Osteoblast (primary cell): ENCODE measurements around the gene PPP1R18. TPM values are rescaled to one million over a fixed set of nuclear protein-coding genes. Genes with fewer than 3 reads are reported as not detected.

Experiments
- DNase-seq: peaks from one replicate; pipeline ENCODE4 v3.0.0; 2011; ENCODE audit warnings: low spot score, mixed read lengths; ENCODE audit not compliant: insufficient read length; ENCODE audit errors: missing footprints
- H2AFZ ChIP-seq: 2 replicates; pipeline ENCODE4 v1.6.0; 2011; ENCODE audit warnings: mild to moderate bottlenecking, low read length
- H3K27ac ChIP-seq: 2 replicates; pipeline ENCODE4 v1.5.1; 2011; ENCODE audit warnings: mild to moderate bottlenecking, low read depth, low read length, moderate library complexity
- H3K27me3 ChIP-seq: 2 replicates; pipeline ENCODE4 v1.6.0; 2012; ENCODE audit warnings: mild to moderate bottlenecking, control low read depth, inconsistent platforms, low read length, moderate library complexity; ENCODE audit not compliant: insufficient read depth
- H3K36me3 ChIP-seq: 2 replicates; pipeline ENCODE4 v1.5.1; 2011; ENCODE audit warnings: mild to moderate bottlenecking, low read length, control low read depth, moderate library complexity; ENCODE audit not compliant: insufficient read depth
- H3K4me1 ChIP-seq: 2 replicates; pipeline ENCODE4 v1.5.1; 2011; ENCODE audit warnings: mild to moderate bottlenecking, low read length, control low read depth, moderate library complexity; ENCODE audit not compliant: insufficient read depth
- H3K4me2 ChIP-seq: 2 replicates; pipeline ENCODE4 v1.6.0; 2011; ENCODE audit warnings: mild to moderate bottlenecking, low read length; ENCODE audit not compliant: insufficient read depth
- H3K4me3 ChIP-seq: fragments of 200-600 bp; sonication (generic); 3 replicates; pipeline ENCODE4 v1.5.1; 2012; ENCODE audit warnings: mild to moderate bottlenecking, low read length, inconsistent platforms; ENCODE audit not compliant: insufficient read depth
- H3K79me2 ChIP-seq: 2 replicates; pipeline ENCODE4 v1.6.0; 2012; ENCODE audit warnings: mild to moderate bottlenecking, low read length, control low read depth, inconsistent platforms; ENCODE audit not compliant: insufficient read depth
- H3K9me3 ChIP-seq: 2 replicates; pipeline ENCODE4 v1.5.1; 2011; ENCODE audit warnings: low read depth, low read length, control low read depth
- H4K20me1 ChIP-seq: 2 replicates; pipeline ENCODE4 v1.6.0; 2012; ENCODE audit warnings: mild to moderate bottlenecking, low read length, control low read depth; ENCODE audit not compliant: insufficient read depth
- total RNA-seq: library from RNA; depleted of rRNA; stranded (reverse); fragments of >200 nt; gene quantifications from 2 replicates; pipeline ENCODE4 v1.2.3, GENCODE V29; 2012
- TF ChIP-seq, protein P1 (sequence below): IDR thresholded peaks from 2 replicates; pipeline ENCODE4 v1.5.1; 2011; ENCODE audit warnings: mild to moderate bottlenecking, low read depth, low read length, moderate library complexity; ENCODE audit errors: extremely low read depth

Gene PPP1R18
- total RNA-seq, 1 donor, result 62.6 TPM

- H3K79me2 ChIP-seq, result peaks cover 80% of the 10 kb centered on the region
- TF ChIP-seq, protein P1, sequence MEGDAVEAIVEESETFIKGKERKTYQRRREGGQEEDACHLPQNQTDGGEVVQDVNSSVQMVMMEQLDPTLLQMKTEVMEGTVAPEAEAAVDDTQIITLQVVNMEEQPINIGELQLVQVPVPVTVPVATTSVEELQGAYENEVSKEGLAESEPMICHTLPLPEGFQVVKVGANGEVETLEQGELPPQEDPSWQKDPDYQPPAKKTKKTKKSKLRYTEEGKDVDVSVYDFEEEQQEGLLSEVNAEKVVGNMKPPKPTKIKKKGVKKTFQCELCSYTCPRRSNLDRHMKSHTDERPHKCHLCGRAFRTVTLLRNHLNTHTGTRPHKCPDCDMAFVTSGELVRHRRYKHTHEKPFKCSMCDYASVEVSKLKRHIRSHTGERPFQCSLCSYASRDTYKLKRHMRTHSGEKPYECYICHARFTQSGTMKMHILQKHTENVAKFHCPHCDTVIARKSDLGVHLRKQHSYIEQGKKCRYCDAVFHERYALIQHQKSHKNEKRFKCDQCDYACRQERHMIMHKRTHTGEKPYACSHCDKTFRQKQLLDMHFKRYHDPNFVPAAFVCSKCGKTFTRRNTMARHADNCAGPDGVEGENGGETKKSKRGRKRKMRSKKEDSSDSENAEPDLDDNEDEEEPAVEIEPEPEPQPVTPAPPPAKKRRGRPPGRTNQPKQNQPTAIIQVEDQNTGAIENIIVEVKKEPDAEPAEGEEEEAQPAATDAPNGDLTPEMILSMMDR, result no peak
- DNase-seq, result peak; percentile 65
- H3K9me3 ChIP-seq, result no peaks in the 10 kb centered on the region
- H3K4me2 ChIP-seq, result peak overlapping the region; percentile 96
- H3K27me3 ChIP-seq, result no peaks in the 10 kb centered on the region
- no peak overlapping the region for H2AFZ ChIP-seq
- peaks cover 43% of the 10 kb centered on the region for H3K4me1 ChIP-seq
- H3K27ac ChIP-seq, result peak overlapping the region; percentile 45
- peaks cover 71% of the 10 kb centered on the region for H3K36me3 ChIP-seq
- peak overlapping the region; percentile 48 for H3K4me3 ChIP-seq
- H4K20me1 ChIP-seq, result peaks cover 68% of the 10 kb centered on the region
Observed at GRCh38 chr6:30679765-30680535, 6.5 kb downstream of the PPP1R18 start.

GRCh38 chr6:30678964-30679726 lies 7.3 kb downstream of the PPP1R18 start:
- peaks cover 68% of the 10 kb centered on the region for H3K36me3 ChIP-seq
- H3K27ac ChIP-seq, result peak overlapping the region; percentile 45
- H3K4me2 ChIP-seq, result peak overlapping the region; percentile 96
- H3K27me3 ChIP-seq, result no peaks in the 10 kb centered on the region
- peaks cover 72% of the 10 kb centered on the region for H3K79me2 ChIP-seq
- TF ChIP-seq, protein P1, result peak; percentile 85
- DNase-seq, result peak; percentile 95
- H3K4me3 ChIP-seq, result peak overlapping the region; percentile 48
- peaks cover 40% of the 10 kb centered on the region for H3K4me1 ChIP-seq
- H4K20me1 ChIP-seq, result peaks cover 62% of the 10 kb centered on the region
- H2AFZ ChIP-seq, result no peak overlapping the region
- no peaks in the 10 kb centered on the region for H3K9me3 ChIP-seq

- Histone ChIP-seq H2AFZ (no peak overlapping the region), H3K27ac (no peak overlapping the region), H3K4me2 (no peak overlapping the region), H3K36me3 (peaks cover 55% of the 10 kb centered on the region), H4K20me1 (peaks cover 46% of the 10 kb centered on the region), H3K4me1 (peaks cover 29% of the 10 kb centered on the region), H3K9me3 (no peaks in the 10 kb centered on the region), H3K79me2 (peaks cover 59% of the 10 kb centered on the region), H3K27me3 (no peaks in the 10 kb centered on the region), H3K4me3 (no peak overlapping the region)
- TF ChIP-seq, protein P1, result no peak
- DNase-seq, result peak; percentile 60
Observed at GRCh38 chr6:30676660-30677285, 9.7 kb downstream of the PPP1R18 start.
